Fibroblast of the aortic adventitia (primary cell): ENCODE measurements around the gene MYL1. TPM values are rescaled to one million over a fixed set of nuclear protein-coding genes. Genes with fewer than 3 reads are reported as not detected.

Experiments used
- DNase-seq: peaks from one replicate; pipeline ENCODE4 v3.0.0-alpha.2; 2010; ENCODE audit warnings: low read depth
- H3K4me3 ChIP-seq: 2 replicates; pipeline ENCODE4 v1.5.1; 2011; ENCODE audit warnings: low read depth, mild to moderate bottlenecking, control low read depth, low read length, moderate library complexity
- CTCF ChIP-seq: IDR thresholded peaks from 2 replicates; pipeline ENCODE4 v1.5.1; 2011; ENCODE audit warnings: mild to moderate bottlenecking, low read length, control low read depth, inconsistent platforms; ENCODE audit not compliant: insufficient read depth
- small RNA-seq: library from RNA; depleted of rRNA; stranded (forward); fragments of <200 nt; gene quantifications from one replicate; pipeline ENCODE3, GENCODE V24; 2012
- total RNA-seq: library from RNA; depleted of rRNA; stranded (reverse); fragments of >200 nt; gene quantifications from 2 replicates; pipeline ENCODE4 v1.2.3, GENCODE V29; 2012; ENCODE audit warnings: low replicate concordance

Gene MYL1
- total RNA-seq, 1 donor: not detected

GRCh38 chr2:210259687-210260086 lies 55.3 kb downstream of the MYL1 start:
- TF ChIP-seq CTCF: no peak
- no peak for DNase-seq
- no peak overlapping the region for H3K4me3 ChIP-seq

GRCh38 chr2:210252699-210253606 lies 62.0 kb downstream of the MYL1 start:
- DNase-seq: no peak
- TF ChIP-seq CTCF: no peak
- no peak overlapping the region for H3K4me3 ChIP-seq

- no peak for DNase-seq
- H3K4me3 ChIP-seq: no peak overlapping the region
- TF ChIP-seq CTCF: no peak
Observed at GRCh38 chr2:210250622-210251021, 64.4 kb downstream of the MYL1 start.

Small RNAs within 50 kb of the gene (small RNA-seq; reads per million reads assigned to genes)
- gene RF00019: not detected

Other genes starting within 250 kb of the MYL1 start
- gene KANSL1L, start 143.8 kb downstream of the MYL1 start, total RNA-seq: 28.2 and 43.4 TPM in 2 replicates
- gene ACADL, start 89.7 kb downstream of the MYL1 start, total RNA-seq: 0.63 and 4.5 TPM in 2 replicates
- gene LANCL1, start 161.6 kb upstream of the MYL1 start, total RNA-seq: 46.0 and 58.2 TPM in 2 replicates
- gene CPS1, start 241.4 kb upstream of the MYL1 start, total RNA-seq: 24.6 and 35.7 TPM in 2 replicates